Uterus (tissue), 2 donors: ENCODE results near the gene PDE4B.

ENCODE experiments used
- POLR2A ChIP-seq, 2 donors: fragments of 450-650 bp; IDR thresholded peaks; one replicate each; pipeline ENCODE4 v1.6.1; 2016; ENCODE audit warnings: antibody characterized with exemption in 2 of 2, mild to moderate bottlenecking in 1 of 2, moderate library complexity in 1 of 2
- TF ChIP-seq, protein P1 (sequence below), 4 experiments: fragments of 200-600 bp in 2 of 4; fragments of 450-650 bp in 2 of 4; sonication (generic) in 2 of 4; IDR thresholded peaks; one replicate each; pipeline ENCODE4 v1.5.1; 2016 to 2019; ENCODE audit warnings: antibody characterized with exemption in 4 of 4, mild to moderate bottlenecking in 2 of 4, moderate library complexity in 1 of 4

DNA sequence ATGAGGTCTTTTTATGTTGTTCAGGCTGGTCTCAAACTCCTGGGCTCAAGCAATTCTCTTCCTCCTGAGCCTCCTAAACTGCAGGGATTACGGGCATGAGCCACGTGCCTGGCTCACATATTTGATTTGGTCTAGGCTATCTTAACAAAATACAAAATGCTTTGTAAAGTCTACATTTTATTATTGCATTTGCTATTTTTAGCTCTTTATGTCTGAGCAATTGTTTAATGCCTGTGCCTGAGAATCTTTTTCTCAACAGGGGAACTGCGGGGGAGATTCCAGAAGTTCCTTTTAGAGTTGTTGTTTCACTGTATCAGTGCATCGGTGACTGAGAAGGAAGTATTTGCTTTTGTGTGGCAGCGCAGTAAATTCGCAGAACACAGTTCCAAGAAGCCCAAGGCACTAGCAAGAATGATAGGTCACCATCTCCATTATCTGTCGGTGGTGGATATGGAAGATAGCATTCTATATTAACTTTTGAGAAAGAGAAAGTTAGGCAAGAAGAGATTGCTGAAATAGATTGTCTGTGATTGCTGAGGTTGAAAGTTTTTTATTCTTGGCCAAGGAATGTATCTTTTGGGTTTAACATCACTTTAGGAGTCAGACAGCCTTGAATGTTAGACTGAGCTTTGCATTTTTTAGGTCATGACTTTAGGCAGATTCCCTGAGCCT, 167.3 kb downstream of the PDE4B start:
- TF ChIP-seq, protein P1, sequence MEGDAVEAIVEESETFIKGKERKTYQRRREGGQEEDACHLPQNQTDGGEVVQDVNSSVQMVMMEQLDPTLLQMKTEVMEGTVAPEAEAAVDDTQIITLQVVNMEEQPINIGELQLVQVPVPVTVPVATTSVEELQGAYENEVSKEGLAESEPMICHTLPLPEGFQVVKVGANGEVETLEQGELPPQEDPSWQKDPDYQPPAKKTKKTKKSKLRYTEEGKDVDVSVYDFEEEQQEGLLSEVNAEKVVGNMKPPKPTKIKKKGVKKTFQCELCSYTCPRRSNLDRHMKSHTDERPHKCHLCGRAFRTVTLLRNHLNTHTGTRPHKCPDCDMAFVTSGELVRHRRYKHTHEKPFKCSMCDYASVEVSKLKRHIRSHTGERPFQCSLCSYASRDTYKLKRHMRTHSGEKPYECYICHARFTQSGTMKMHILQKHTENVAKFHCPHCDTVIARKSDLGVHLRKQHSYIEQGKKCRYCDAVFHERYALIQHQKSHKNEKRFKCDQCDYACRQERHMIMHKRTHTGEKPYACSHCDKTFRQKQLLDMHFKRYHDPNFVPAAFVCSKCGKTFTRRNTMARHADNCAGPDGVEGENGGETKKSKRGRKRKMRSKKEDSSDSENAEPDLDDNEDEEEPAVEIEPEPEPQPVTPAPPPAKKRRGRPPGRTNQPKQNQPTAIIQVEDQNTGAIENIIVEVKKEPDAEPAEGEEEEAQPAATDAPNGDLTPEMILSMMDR (IDR thresholded peaks at IDR 0.05), result no peak
- TF ChIP-seq POLR2A (IDR thresholded peaks at IDR 0.05), result no peak
